ENCODE results near the gene TOPBP1. TPM values are rescaled to one million over a fixed set of nuclear protein-coding genes. Genes with fewer than 3 reads are reported as not detected.

The TOPBP1 gene
- total RNA-seq, 6 experiments from 2014 or later: 14.5 to 24.7 (median 22.7) TPM

- Mint-ChIP-seq H3K27ac (peak overlapping the region; percentile 22), H3K4me3 (peak overlapping the region; percentile 98), H3K36me3 (ENCODE audit: low read depth) (peaks cover 6% of the 10 kb centered on the region; the same call in 1 of the 2 replicates), H3K27me3 (ENCODE audit: insufficient read depth) (no peaks in the 10 kb centered on the region), H3K4me1 (ENCODE audit: low read depth) (peaks cover 39% of the 10 kb centered on the region), H3K9me3 (no peaks in the 10 kb centered on the region)
- TF ChIP-seq CTCF (IDR thresholded peaks at IDR 0.05): no peak
- no peak for DNase-seq
Observed at GRCh38 chr3:133659806-133660205, 1.9 kb downstream of the TOPBP1 start.

- H3K4me1 Mint-ChIP-seq (ENCODE audit: low read depth): peaks cover 20% of the 10 kb centered on the region
- no peaks in the 10 kb centered on the region for H3K27me3 Mint-ChIP-seq (ENCODE audit: insufficient read depth)
- H3K4me3 Mint-ChIP-seq: no peak overlapping the region
- no peak overlapping the region for H3K27ac Mint-ChIP-seq
- no peak for DNase-seq
- no peaks in the 10 kb centered on the region for H3K9me3 Mint-ChIP-seq
- TF ChIP-seq CTCF (IDR thresholded peaks at IDR 0.05): no peak
- peaks cover 17% of the 10 kb centered on the region; the same call in 1 of the 2 replicates for H3K36me3 Mint-ChIP-seq (ENCODE audit: low read depth)
Observed at GRCh38 chr3:133655731-133656515, 5.8 kb downstream of the TOPBP1 start.

- Mint-ChIP-seq H3K27ac (no peak overlapping the region), H3K36me3 (ENCODE audit: low read depth) (peaks cover 26% of the 10 kb centered on the region; the same call in 1 of the 2 replicates), H3K4me3 (no peak overlapping the region), H3K27me3 (ENCODE audit: insufficient read depth) (no peaks in the 10 kb centered on the region; the same call in 1 of the 2 replicates), H3K4me1 (ENCODE audit: low read depth) (peaks cover 19% of the 10 kb centered on the region), H3K9me3 (no peaks in the 10 kb centered on the region)
- DNase-seq: no peak
- no peak for TF ChIP-seq CTCF (IDR thresholded peaks at IDR 0.05)
Observed at GRCh38 chr3:133649486-133650068, 12.2 kb downstream of the TOPBP1 start.

GRCh38 chr3:133644768-133645167, 17.0 kb downstream of the TOPBP1 start:
- no peak for TF ChIP-seq CTCF (IDR thresholded peaks at IDR 0.05)
- H3K9me3 Mint-ChIP-seq: no peaks in the 10 kb centered on the region
- H3K4me3 Mint-ChIP-seq: peak overlapping the region; percentile 51
- peaks cover 29% of the 10 kb centered on the region for H3K4me1 Mint-ChIP-seq (ENCODE audit: low read depth)
- peak overlapping the region; percentile 77 for H3K27ac Mint-ChIP-seq
- peak; percentile 92 for DNase-seq
- H3K36me3 Mint-ChIP-seq (ENCODE audit: low read depth): peaks cover 36% of the 10 kb centered on the region
- no peaks in the 10 kb centered on the region; the same call in 1 of the 2 replicates for H3K27me3 Mint-ChIP-seq (ENCODE audit: insufficient read depth)

GRCh38 chr3:133643611-133644010, 18.1 kb downstream of the TOPBP1 start:
- Mint-ChIP-seq H3K9me3 (no peaks in the 10 kb centered on the region; the same call in 1 of the 2 replicates), H3K27me3 (ENCODE audit: insufficient read depth) (no peaks in the 10 kb centered on the region; the same call in 1 of the 2 replicates), H3K4me1 (ENCODE audit: low read depth) (peaks cover 29% of the 10 kb centered on the region), H3K4me3 (no peak overlapping the region), H3K27ac (peak overlapping the region; percentile 29; the same call in 1 of the 2 replicates), H3K36me3 (ENCODE audit: low read depth) (peaks cover 48% of the 10 kb centered on the region)
- DNase-seq: no peak
- no peak for TF ChIP-seq CTCF (IDR thresholded peaks at IDR 0.05)

Data from HFFc6 (cell line).